HCT116 (cell line): ENCODE results near the gene ANKRD22. TPM values are rescaled to one million over a fixed set of nuclear protein-coding genes. Genes with fewer than 3 reads are reported as not detected.

Experiments used
- ATAC-seq: fragments of 200-7000 bp; cut with Tn5 transposase; 2 replicates; pipeline ENCODE4 v1.9.1; 2020; ENCODE audit warnings: mild to moderate bottlenecking, moderate library complexity
- BruUV-seq: library from RNA; stranded (reverse); fragments of 400-500 nt; replicated peaks from 2 replicates; lab custom pipeline; 2021; lab: Mats Ljungman, UMichigan
- CTCF ChIA-PET: fragments of 300-600 bp; sonication (Branson Sonifier 250); formaldehyde crosslinking; loops from one replicate; lab custom pipeline; 2021; ENCODE audit warnings: antibody characterized with exemption; lab: Charles Lee
- POLR2A ChIA-PET: fragments of 300-600, 350-600 bp; sonication (Branson Sonifier 250); formaldehyde crosslinking; loops from one replicate; lab custom pipeline; 2021; ENCODE audit warnings: antibody characterized with exemption; lab: Charles Lee
- RAD21 ChIA-PET, 2 experiments: fragments of 300-600 bp; sonication (Branson Sonifier 250); formaldehyde crosslinking; loops; one replicate each; lab custom pipeline; 2023; ENCODE audit warnings: low total read pairs in 2 of 2; ENCODE audit not compliant: uncharacterized antibody in 2 of 2, unreplicated experiment in 2 of 2, low non-redundant PET in 1 of 2; lab: Charles Lee
- DNase-seq: peaks from one replicate; pipeline ENCODE4 v3.0.0-alpha.2; 2010; ENCODE audit warnings: low read depth, low spot score
- H2AFZ ChIP-seq: fragments of 200-600 bp; shearing (Covaris generic), sonication (generic); 2 replicates; pipeline ENCODE4 v1.6.1; 2017; ENCODE audit warnings: low read depth, mixed run types, mixed read lengths, antibody characterized with exemption, low read length; ENCODE audit not compliant: poor library complexity, severe bottlenecking
- H3K27ac ChIP-seq: 2 replicates; pipeline ENCODE4 v1.5.1; 2012; ENCODE audit warnings: low read depth, low read length
- H3K27me3 ChIP-seq: fragments of 200-600 bp; sonication (generic); 2 replicates; pipeline ENCODE4 v1.6.1; 2016; ENCODE audit warnings: mixed run types, low read length, mixed read lengths; ENCODE audit not compliant: insufficient read depth
- H3K36me3 ChIP-seq, 2 experiments: fragments of 200-500 bp in 1 of 2; fragments of 200-600 bp in 1 of 2; sonication (Bioruptor generic) in 1 of 2; sonication (generic) in 1 of 2; 2 replicates each; pipeline versions ENCODE4 v1.5.1 to v1.6.1; 2014 to 2016; ENCODE audit warnings: low read length in 2 of 2, inconsistent platforms in 1 of 2, mixed read lengths in 1 of 2, mixed run types in 1 of 2; ENCODE audit not compliant: insufficient read depth in 2 of 2, control insufficient read depth in 1 of 2
- H3K4me1 ChIP-seq, 2 experiments: fragments of 200-600 bp in 1 of 2; sonication (generic) in 1 of 2; 2 replicates each; pipeline versions ENCODE4 v1.5.1 to v1.6.1; 2012 to 2017; ENCODE audit warnings: low read length in 2 of 2, inconsistent platforms in 1 of 2, mild to moderate bottlenecking in 1 of 2, mixed read lengths in 1 of 2, mixed run types in 1 of 2, moderate library complexity in 1 of 2; ENCODE audit not compliant: insufficient read depth in 2 of 2, control insufficient read depth in 1 of 2
- H3K4me2 ChIP-seq: fragments of 200-600 bp; sonication (generic); 2 replicates; pipeline ENCODE4 v1.6.1; 2017; ENCODE audit warnings: mixed run types, low read length, mixed read lengths
- H3K4me3 ChIP-seq, 2 experiments: fragments of 200-600 bp in 1 of 2; sonication (generic) in 1 of 2; replicated peaks in 1 of 2; 2 replicates each; pipeline ENCODE4 v1.5.1; 2011 to 2016; ENCODE audit warnings: low read length in 2 of 2, control low read depth in 1 of 2, low read depth in 1 of 2, mild to moderate bottlenecking in 1 of 2, mixed read lengths in 1 of 2, mixed run types in 1 of 2
- H3K79me2 ChIP-seq: fragments of 200-600 bp; sonication (generic); 2 replicates; pipeline ENCODE4 v1.6.1; 2017; ENCODE audit warnings: mild to moderate bottlenecking, mixed run types, low read length, moderate library complexity, mixed read lengths; ENCODE audit not compliant: insufficient read depth
- H3K9ac ChIP-seq: fragments of 200-600 bp; sonication (generic); 2 replicates; pipeline ENCODE4 v1.6.1; 2016; ENCODE audit warnings: low read length, mixed read lengths
- H3K9me2 ChIP-seq: fragments of 200-600 bp; sonication (generic), shearing (Covaris generic); 2 replicates; pipeline ENCODE4 v1.6.1; 2017; ENCODE audit warnings: mixed run types, mild to moderate bottlenecking, moderate library complexity; ENCODE audit not compliant: insufficient read depth
- H3K9me3 ChIP-seq, 2 experiments: fragments of 200-500 bp in 1 of 2; fragments of 200-600 bp in 1 of 2; sonication (Bioruptor generic) in 1 of 2; sonication (generic) in 1 of 2; 2 replicates each; pipeline ENCODE4 v1.6.1; 2014 to 2017; ENCODE audit warnings: low read length in 2 of 2, mixed read lengths in 2 of 2, inconsistent platforms in 1 of 2, low read depth in 1 of 2, mild to moderate bottlenecking in 1 of 2, mixed run types in 1 of 2, moderate library complexity in 1 of 2; ENCODE audit not compliant: control insufficient read depth in 1 of 2, insufficient read depth in 1 of 2
- H4K20me1 ChIP-seq: fragments of 200-600 bp; sonication (generic), shearing (Covaris generic); 2 replicates; pipeline ENCODE4 v1.6.1; 2017; ENCODE audit warnings: mixed run types, mild to moderate bottlenecking, moderate library complexity; ENCODE audit not compliant: insufficient read depth
- CBX3 ChIP-seq: IDR thresholded peaks from 2 replicates; pipeline ENCODE4 v1.6.1; 2012; ENCODE audit warnings: low read depth
- CEBPB ChIP-seq: IDR thresholded peaks from 2 replicates; pipeline ENCODE4 v1.6.1; 2012; ENCODE audit warnings: low read depth
- ELF1 ChIP-seq: IDR thresholded peaks from 2 replicates; pipeline ENCODE4 v1.6.1; 2012; ENCODE audit warnings: low read depth, borderline replicate concordance
- EZH2 ChIP-seq: fragments of 200-600 bp; sonication (generic); IDR thresholded peaks from 2 replicates; pipeline ENCODE4 v1.6.1; 2017; ENCODE audit warnings: antibody characterized with exemption, mixed run types
- FOSL1 ChIP-seq: IDR thresholded peaks from 2 replicates; pipeline ENCODE4 v1.6.1; 2012; ENCODE audit warnings: low read depth
- JUND ChIP-seq: IDR thresholded peaks from 2 replicates; pipeline ENCODE4 v1.6.1; 2012
- POLR2AphosphoS5 ChIP-seq: IDR thresholded peaks from 2 replicates; pipeline ENCODE4 v1.6.1; 2011; ENCODE audit warnings: mild to moderate bottlenecking, low read depth, low read length, moderate library complexity
- RAD21 ChIP-seq: IDR thresholded peaks from 2 replicates; pipeline ENCODE4 v1.6.1; 2012; ENCODE audit warnings: low read depth, mild to moderate bottlenecking
- REST ChIP-seq: IDR thresholded peaks from 2 replicates; pipeline ENCODE4 v1.6.1; 2012; ENCODE audit warnings: low read depth
- SIN3A ChIP-seq: IDR thresholded peaks from 2 replicates; pipeline ENCODE4 v1.6.1; 2012; ENCODE audit warnings: low read depth
- SP1 ChIP-seq: IDR thresholded peaks from 2 replicates; pipeline ENCODE4 v1.6.1; 2012; ENCODE audit warnings: low read depth
- TCF7L2 ChIP-seq: IDR thresholded peaks from 2 replicates; pipeline ENCODE4 v1.7.0; 2011; ENCODE audit warnings: borderline replicate concordance, inconsistent platforms; ENCODE audit not compliant: insufficient read depth, insufficient read length; ENCODE audit errors: extremely low read depth
- YY1 ChIP-seq: IDR thresholded peaks from 2 replicates; pipeline ENCODE4 v1.6.1; 2011; ENCODE audit warnings: low read length, low read depth, moderate library complexity, mild to moderate bottlenecking; ENCODE audit not compliant: insufficient replicate concordance; ENCODE audit errors: extremely low read depth
- ZBTB33 ChIP-seq: IDR thresholded peaks from 2 replicates; pipeline ENCODE4 v1.6.1; 2011; ENCODE audit warnings: mild to moderate bottlenecking, low read length, moderate library complexity; ENCODE audit not compliant: insufficient replicate concordance; ENCODE audit errors: extremely low read depth
- ZNF274 ChIP-seq: fragments of 200-500 bp; sonication (Bioruptor generic); IDR thresholded peaks from 2 replicates; pipeline ENCODE4 v1.6.1; 2014; ENCODE audit warnings: mild to moderate bottlenecking, low read depth, low read length, inconsistent platforms
- intact Hi-C: fragments of 100-400 bp; cut with micrococcal nuclease; formaldehyde crosslinking; loops from 2 replicates; pipeline ENCODE4 v1.10.0; 2022
- total RNA-seq: library from RNA; stranded (reverse); gene quantifications from one replicate; pipeline ENCODE4 v1.2.1, GENCODE V29; 2021; ENCODE audit not compliant: unreplicated experiment

ANKRD22 gene
- total RNA-seq, 1 experiment from 2014 or later: 2.3 TPM

- no peaks in the 10 kb centered on the region for H4K20me1 ChIP-seq
- H2AFZ ChIP-seq: no peak overlapping the region
- H3K27me3 ChIP-seq: no peaks in the 10 kb centered on the region
- H3K79me2 ChIP-seq: no peaks in the 10 kb centered on the region
- H3K36me3 ChIP-seq: no peaks in the 10 kb centered on the region
- TF ChIP-seq JUND: no peak
- no peak overlapping the region for H3K27ac ChIP-seq
- no peak overlapping the region for H3K4me2 ChIP-seq
- DNase-seq: no peak
- ChIA-PET CTCF (no interaction called here), RAD21 (no interaction called here), POLR2A (no interaction called here)
- no peak for ATAC-seq
- no peaks in the 10 kb centered on the region for H3K9me3 ChIP-seq
- intact Hi-C loops: no loop called here
- BruUV-seq: no TSS peak
- H3K9ac ChIP-seq: no peak overlapping the region
- no peaks in the 10 kb centered on the region for H3K4me1 ChIP-seq
- H3K9me2 ChIP-seq: no peaks in the 10 kb centered on the region; the same call in 1 of the 2 replicates
- H3K4me3 ChIP-seq: no peak overlapping the region
These were observed 65.4 kb downstream of the ANKRD22 start for GRCh38 chr10:88786032-88786770.

- H3K4me1 ChIP-seq: no peaks in the 10 kb centered on the region
- intact Hi-C loops: loop anchor here (1.0 kb wide), 1 partner anchor 26 kb away; no protein-coding TSS in a partner anchor
- H3K36me3 ChIP-seq: no peaks in the 10 kb centered on the region
- no peak overlapping the region for H3K4me3 ChIP-seq
- no peak overlapping the region for H3K4me2 ChIP-seq
- H3K27ac ChIP-seq: no peak overlapping the region
- ChIA-PET CTCF (no interaction called here), POLR2A (no interaction called here), RAD21 (no interaction called here)
- DNase-seq (no peak), ATAC-seq (no peak)
- no TSS peak for BruUV-seq
- H3K9me3 ChIP-seq: no peaks in the 10 kb centered on the region
- no peak overlapping the region for H2AFZ ChIP-seq
- no peak overlapping the region for H3K9ac ChIP-seq
- H3K9me2 ChIP-seq: no peaks in the 10 kb centered on the region; the same call in 1 of the 2 replicates
- H3K79me2 ChIP-seq: no peaks in the 10 kb centered on the region
- H4K20me1 ChIP-seq: no peaks in the 10 kb centered on the region
- no peaks in the 10 kb centered on the region for H3K27me3 ChIP-seq
- no peak for TF ChIP-seq FOSL1
- no peak for TF ChIP-seq SIN3A
- no peak for TF ChIP-seq POLR2AphosphoS5
- TF ChIP-seq ELF1: no peak
- no peak for TF ChIP-seq TCF7L2
- no peak for TF ChIP-seq RAD21
- no peak for TF ChIP-seq YY1
- TF ChIP-seq REST: no peak
- no peak for TF ChIP-seq ZNF274
- no peak for TF ChIP-seq CEBPB
- no peak for TF ChIP-seq SP1
- no peak for TF ChIP-seq EZH2
- TF ChIP-seq ZBTB33: no peak
- TF ChIP-seq CBX3: no peak
These were observed 67.9 kb downstream of the ANKRD22 start for GRCh38 chr10:88783724-88784123.
